Naive thymus-derived CD4-positive, alpha-beta T cell (primary cell): ENCODE measurements around the gene MYH7B. TPM values are rescaled to one million over a fixed set of nuclear protein-coding genes. Genes with fewer than 3 reads are reported as not detected.

Experiments
- ATAC-seq: fragments of 150-1000 bp; cut with Tn5 transposase; 2 replicates; pipeline ENCODE4 v1.10.0; 2021; ENCODE audit warnings: mild to moderate bottlenecking, moderate library complexity
- CTCF ChIA-PET: fragments of 350-600 bp; sonication (Branson Sonifier 250); formaldehyde crosslinking; loops from one replicate; lab custom pipeline; 2021; ENCODE audit warnings: antibody characterized with exemption; lab: Charles Lee
- POLR2A ChIA-PET: fragments of 350-600 bp; sonication (Branson Sonifier 250); formaldehyde crosslinking; loops from one replicate; lab custom pipeline; 2021; ENCODE audit warnings: antibody characterized with exemption, inconsistent platforms; lab: Charles Lee
- DNase-seq, 9 donors: peaks; one replicate each; pipeline versions ENCODE4 v3.0.0 to v3.0.0-alpha.2; 2020 to 2022; ENCODE audit warnings: mixed read lengths in 1 of 9
- H3K27ac ChIP-seq: one replicate; pipeline ENCODE4 v1.7.0; 2013; ENCODE audit warnings: mild to moderate bottlenecking, low read depth, low read length, moderate library complexity
- H3K27me3 ChIP-seq, 2 donors: one replicate each; pipeline ENCODE4 v1.7.0; 2013; ENCODE audit warnings: low read length in 2 of 2, mild to moderate bottlenecking in 2 of 2, moderate library complexity in 2 of 2; ENCODE audit not compliant: control insufficient read depth in 2 of 2, insufficient read depth in 2 of 2
- H3K36me3 ChIP-seq, 3 experiments: 1 replicate in 2 of 3; 2 replicates in 1 of 3; pipeline ENCODE4 v1.7.0; 2013; ENCODE audit warnings: low read length in 3 of 3, mild to moderate bottlenecking in 3 of 3, moderate library complexity in 1 of 3; ENCODE audit not compliant: insufficient read depth in 3 of 3, control insufficient read depth in 2 of 3
- H3K4me1 ChIP-seq, 2 donors: one replicate each; pipeline ENCODE4 v1.7.0; 2013; ENCODE audit warnings: low read length in 2 of 2, mild to moderate bottlenecking in 2 of 2, moderate library complexity in 1 of 2; ENCODE audit not compliant: control insufficient read depth in 2 of 2, insufficient read depth in 2 of 2
- H3K4me3 ChIP-seq: 2 replicates; pipeline ENCODE4 v1.7.0; 2013; ENCODE audit warnings: mild to moderate bottlenecking, low read length
- H3K9me3 ChIP-seq, 3 experiments: 1 replicate in 2 of 3; 2 replicates in 1 of 3; pipeline ENCODE4 v1.7.0; 2013; ENCODE audit warnings: low read length in 3 of 3; ENCODE audit not compliant: control insufficient read depth in 2 of 3
- H3K27ac Mint-ChIP-seq, 9 donors: one replicate each; pipeline ENCODE4 v1.8.0; 2020 to 2022; ENCODE audit warnings: mixed read lengths in 9 of 9, mild to moderate bottlenecking in 8 of 9, moderate library complexity in 5 of 9, inconsistent platforms in 2 of 9
- H3K27me3 Mint-ChIP-seq, 5 donors: one replicate each; pipeline ENCODE4 v1.8.0; 2021 to 2022; ENCODE audit warnings: mixed read lengths in 5 of 5, mild to moderate bottlenecking in 1 of 5
- H3K36me3 Mint-ChIP-seq, 5 donors: one replicate each; pipeline ENCODE4 v1.8.0; 2020 to 2022; ENCODE audit warnings: mixed read lengths in 5 of 5, mild to moderate bottlenecking in 3 of 5, inconsistent platforms in 1 of 5
- H3K4me1 Mint-ChIP-seq, 7 donors: one replicate each; pipeline ENCODE4 v1.8.0; 2020 to 2022; ENCODE audit warnings: mixed read lengths in 7 of 7, mild to moderate bottlenecking in 3 of 7, inconsistent platforms in 1 of 7
- H3K4me3 Mint-ChIP-seq, 10 donors: one replicate each; pipeline ENCODE4 v1.8.0; 2020 to 2022; ENCODE audit warnings: mild to moderate bottlenecking in 10 of 10, mixed read lengths in 10 of 10, moderate library complexity in 6 of 10, inconsistent platforms in 2 of 10
- H3K9me3 Mint-ChIP-seq, 11 donors: one replicate each; pipeline ENCODE4 v1.8.0; 2020 to 2022; ENCODE audit warnings: mixed read lengths in 11 of 11, mild to moderate bottlenecking in 4 of 11, inconsistent platforms in 1 of 11, moderate library complexity in 1 of 11
- intact Hi-C, 2 donors: fragments of 100-400 bp; cut with micrococcal nuclease; formaldehyde crosslinking; loops; one replicate each; pipeline ENCODE4 v1.15.1; 2023
- polyA plus RNA-seq, 2 donors: library from polyadenylated mRNA; unstranded; fragments of 300-500 nt; fragmentation: Illumina TruSeq; gene quantifications; one replicate each; pipeline ENCODE4 v1.2.3, GENCODE V29; 2021
- total RNA-seq, 6 experiments: library from RNA in 5 of 6; stranded (reverse) in 5 of 6; gene quantifications; 1 replicate in 5 of 6; 2 replicates in 1 of 6; pipeline ENCODE4 v1.2.3 and lab custom pipeline; 2021 to 2026

MYH7B gene
- total and polyA plus RNA-seq, 7 experiments from 2014 or later: 0.15 to 1.0 (median 0.48) TPM; not detected in 1

DNA sequence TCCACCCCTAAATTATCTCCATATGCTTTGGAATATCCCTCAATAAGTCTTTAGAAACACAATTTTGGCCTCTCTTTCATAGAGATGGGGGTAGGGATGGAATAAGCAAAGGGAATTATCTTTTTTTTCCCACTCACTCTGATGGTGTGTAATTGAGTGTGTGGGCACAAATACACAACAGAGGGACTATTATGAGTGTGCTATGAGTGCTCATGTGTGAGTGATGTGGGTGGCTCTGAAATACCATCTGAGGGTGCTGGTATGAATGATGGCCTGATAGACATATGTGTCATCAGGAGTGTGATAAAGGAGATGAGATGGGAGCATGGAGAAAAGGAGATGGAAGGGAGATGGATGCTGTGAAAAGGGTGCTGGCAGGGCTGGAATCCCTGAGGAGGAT, 35.6 kb upstream of the MYH7B start:
- H3K4me3 ChIP-seq: no peak overlapping the region
- ChIA-PET CTCF (no interaction called here), POLR2A (interaction anchor here (0.6 kb wide), 1 partner anchor 99 kb away, joined by 3 read pairs; no protein-coding TSS in a partner anchor)
- H3K27ac ChIP-seq: no peak overlapping the region
- DNase-seq: no peak
- no peak for ATAC-seq
- H3K36me3 Mint-ChIP-seq: peaks cover 17 to 30% (median 21%) of the 10 kb centered on the region in 5 donors
- peaks cover 10 to 18% of the 10 kb centered on the region in 2 donors for H3K4me1 ChIP-seq
- peak overlapping the region in 2 of 9 donors; percentile 4 to 52 for H3K27ac Mint-ChIP-seq
- peaks cover 0 to 11% (median 0%) of the 10 kb centered on the region in 11 donors for H3K9me3 Mint-ChIP-seq
- no peaks in the 10 kb centered on the region for H3K27me3 Mint-ChIP-seq
- intact Hi-C loops: no loop called here
- H3K4me1 Mint-ChIP-seq: peaks cover 13 to 53% (median 31%) of the 10 kb centered on the region in 7 donors
- H3K27me3 ChIP-seq: no peaks in the 10 kb centered on the region
- H3K4me3 Mint-ChIP-seq: no peak overlapping the region
- H3K36me3 ChIP-seq: peaks cover 0 to 45% (median 0%) of the 10 kb centered on the region in 3 experiments
- H3K9me3 ChIP-seq: no peaks in the 10 kb centered on the region

DNA sequence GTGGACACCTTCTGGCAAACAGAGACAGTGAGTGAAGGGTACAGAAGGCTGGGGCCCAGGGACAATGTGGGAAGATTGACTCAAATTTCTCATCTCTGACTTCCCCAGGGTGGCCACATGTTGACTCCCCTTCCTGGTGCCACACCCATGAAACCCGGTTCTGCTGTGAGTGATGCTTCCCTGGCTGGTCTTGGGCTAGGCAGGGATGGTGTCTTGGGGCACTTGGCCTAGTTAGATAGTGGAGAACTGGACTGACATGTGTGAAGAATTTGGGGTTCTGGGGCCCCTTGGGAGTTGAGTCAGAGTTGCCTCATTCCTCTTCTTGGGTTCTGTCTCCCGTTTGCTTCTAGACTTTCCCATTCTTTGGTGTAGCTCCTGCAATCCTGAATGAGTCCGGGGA, 34.2 kb upstream of the MYH7B start:
- Histone ChIP-seq H3K27ac (no peak overlapping the region), H3K4me3 (no peak overlapping the region), H3K4me1 (peaks cover 10 to 18% of the 10 kb centered on the region in 2 donors), H3K36me3 (peaks cover 0 to 55% (median 0%) of the 10 kb centered on the region in 3 experiments), H3K27me3 (no peaks in the 10 kb centered on the region), H3K9me3 (no peaks in the 10 kb centered on the region)
- ChIA-PET POLR2A (no interaction called here), CTCF (no interaction called here)
- ATAC-seq: no peak
- intact Hi-C loops: no loop called here
- H3K27ac Mint-ChIP-seq: no peak overlapping the region
- peaks cover 26 to 54% (median 35%) of the 10 kb centered on the region in 7 donors for H3K4me1 Mint-ChIP-seq
- peaks cover 22 to 34% (median 24%) of the 10 kb centered on the region in 5 donors for H3K36me3 Mint-ChIP-seq
- H3K27me3 Mint-ChIP-seq: no peaks in the 10 kb centered on the region
- peaks cover 0 to 11% (median 0%) of the 10 kb centered on the region in 11 donors for H3K9me3 Mint-ChIP-seq
- H3K4me3 Mint-ChIP-seq: no peak overlapping the region
- no peak for DNase-seq

DNA sequence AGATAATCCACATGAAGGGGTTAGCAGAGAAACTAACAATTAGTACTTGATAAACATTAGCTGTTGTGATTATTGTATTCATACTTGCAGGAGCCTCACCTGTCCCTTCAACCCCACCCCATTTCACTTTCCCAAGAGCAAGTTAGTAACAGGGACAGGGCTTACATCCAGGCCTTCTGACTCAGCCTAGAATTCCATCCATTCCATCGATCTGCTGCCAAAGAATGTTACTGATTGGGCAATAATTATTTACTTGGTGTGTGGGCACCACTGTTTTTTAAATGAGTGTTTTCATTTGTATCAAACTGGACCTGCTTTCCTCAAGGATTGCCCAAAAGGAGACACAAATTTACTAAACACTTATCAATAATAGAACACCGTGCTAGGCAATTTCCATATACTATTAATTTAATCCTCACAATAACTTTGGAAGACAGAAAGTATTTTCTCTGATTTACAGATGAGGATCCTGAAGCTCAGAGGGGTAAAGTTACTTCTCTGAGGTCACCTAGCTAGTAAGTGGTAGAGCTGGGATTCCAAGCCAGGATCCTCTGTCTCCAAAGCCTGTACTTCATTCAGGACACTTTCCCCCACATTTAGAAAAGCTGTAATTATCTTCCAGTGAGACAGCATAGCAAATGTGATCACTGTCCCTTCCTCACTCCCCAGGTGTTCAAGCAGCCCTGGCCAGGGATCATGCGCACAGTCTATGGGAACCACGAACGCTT, 32.9 kb upstream of the MYH7B start:
- Histone ChIP-seq H3K27me3 (no peaks in the 10 kb centered on the region), H3K4me1 (peaks cover 6 to 12% of the 10 kb centered on the region in 2 donors), H3K9me3 (no peaks in the 10 kb centered on the region), H3K27ac (no peak overlapping the region), H3K36me3 (peaks cover 0 to 64% (median 0%) of the 10 kb centered on the region in 3 experiments), H3K4me3 (no peak overlapping the region)
- no peak overlapping the region for H3K27ac Mint-ChIP-seq
- no peaks in the 10 kb centered on the region for H3K27me3 Mint-ChIP-seq
- intact Hi-C loops: no loop called here
- no peak overlapping the region for H3K4me3 Mint-ChIP-seq
- H3K4me1 Mint-ChIP-seq: peaks cover 16 to 50% (median 26%) of the 10 kb centered on the region in 7 donors
- no peak for ATAC-seq
- H3K9me3 Mint-ChIP-seq: peaks cover 0 to 7% (median 0%) of the 10 kb centered on the region in 11 donors
- CTCF ChIA-PET: no interaction called here
- DNase-seq: no peak
- peaks cover 21 to 38% (median 24%) of the 10 kb centered on the region in 5 donors for H3K36me3 Mint-ChIP-seq
- POLR2A ChIA-PET: no interaction called here

DNA sequence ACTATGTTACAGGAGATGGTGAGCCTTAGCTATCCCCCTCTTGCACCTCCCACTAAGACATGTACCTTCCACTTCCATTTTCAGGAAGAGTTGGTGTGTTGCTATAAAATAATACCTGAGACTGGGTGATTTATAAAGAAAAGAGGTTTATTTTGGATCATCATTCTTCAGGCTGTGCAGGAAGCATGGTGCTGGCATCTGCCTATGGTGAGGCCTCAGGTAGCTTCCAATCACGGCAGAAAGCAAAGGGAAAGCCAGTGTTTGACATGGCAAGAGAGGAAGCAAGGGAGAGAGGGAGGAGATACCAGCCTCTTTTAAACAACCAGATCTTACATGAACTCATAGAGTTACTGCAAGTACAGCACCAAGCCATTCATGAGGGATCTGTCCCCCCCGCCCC, 32.3 kb upstream of the MYH7B start:
- no peaks in the 10 kb centered on the region for H3K9me3 ChIP-seq
- no peaks in the 10 kb centered on the region for H3K27me3 ChIP-seq
- H3K4me1 ChIP-seq: peaks cover under 1 to 6% of the 10 kb centered on the region in 2 donors
- Mint-ChIP-seq H3K36me3 (peaks cover 15 to 32% (median 19%) of the 10 kb centered on the region in 5 donors), H3K4me1 (peaks cover 11 to 44% (median 20%) of the 10 kb centered on the region in 7 donors), H3K4me3 (no peak overlapping the region), H3K9me3 (peaks cover 0 to 5% (median 0%) of the 10 kb centered on the region in 11 donors), H3K27me3 (no peaks in the 10 kb centered on the region), H3K27ac (no peak overlapping the region)
- CTCF ChIA-PET: no interaction called here
- H3K27ac ChIP-seq: no peak overlapping the region
- peaks cover 0 to 70% (median 0%) of the 10 kb centered on the region in 3 experiments for H3K36me3 ChIP-seq
- intact Hi-C loops: no loop called here
- H3K4me3 ChIP-seq: no peak overlapping the region
- no peak for ATAC-seq
- no peak for DNase-seq
- POLR2A ChIA-PET: no interaction called here

DNA sequence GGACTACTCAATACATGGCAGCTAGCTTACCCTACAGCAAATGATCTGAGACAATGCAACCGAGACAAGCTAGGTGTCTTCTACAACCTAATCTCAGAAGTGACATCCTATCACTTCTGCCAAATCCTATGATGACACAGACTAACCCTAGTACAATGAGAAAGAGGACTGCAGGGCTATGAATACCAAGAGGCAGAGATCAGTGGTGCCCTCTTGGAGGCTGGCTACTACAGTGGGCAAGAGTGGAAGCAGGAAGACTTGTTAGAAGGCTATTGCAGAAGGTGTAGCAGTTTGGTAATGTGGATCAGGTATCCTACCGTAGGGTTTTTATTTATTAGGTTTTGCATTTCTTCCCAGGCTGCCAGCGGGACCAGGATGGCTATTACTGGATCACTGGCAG, 30.3 kb upstream of the MYH7B start:
- no peaks in the 10 kb centered on the region for H3K9me3 Mint-ChIP-seq
- H3K27ac Mint-ChIP-seq: peak overlapping the region in 6 of 9 donors; percentile 5 to 78 (median 48)
- H3K4me3 ChIP-seq: no peak overlapping the region
- CTCF ChIA-PET: no interaction called here
- intact Hi-C loops: no loop called here
- H3K27ac ChIP-seq: no peak overlapping the region
- no peaks in the 10 kb centered on the region for H3K27me3 ChIP-seq
- ATAC-seq: no peak
- POLR2A ChIA-PET: no interaction called here
- H3K4me1 Mint-ChIP-seq: peaks cover 6 to 30% (median 15%) of the 10 kb centered on the region in 7 donors
- H3K36me3 ChIP-seq: peaks cover 0 to 84% (median 0%) of the 10 kb centered on the region in 3 experiments
- no peaks in the 10 kb centered on the region for H3K4me1 ChIP-seq
- H3K9me3 ChIP-seq: no peaks in the 10 kb centered on the region
- no peak for DNase-seq
- H3K36me3 Mint-ChIP-seq: peaks cover 12 to 36% (median 19%) of the 10 kb centered on the region in 5 donors
- no peaks in the 10 kb centered on the region for H3K27me3 Mint-ChIP-seq
- no peak overlapping the region for H3K4me3 Mint-ChIP-seq

DNA sequence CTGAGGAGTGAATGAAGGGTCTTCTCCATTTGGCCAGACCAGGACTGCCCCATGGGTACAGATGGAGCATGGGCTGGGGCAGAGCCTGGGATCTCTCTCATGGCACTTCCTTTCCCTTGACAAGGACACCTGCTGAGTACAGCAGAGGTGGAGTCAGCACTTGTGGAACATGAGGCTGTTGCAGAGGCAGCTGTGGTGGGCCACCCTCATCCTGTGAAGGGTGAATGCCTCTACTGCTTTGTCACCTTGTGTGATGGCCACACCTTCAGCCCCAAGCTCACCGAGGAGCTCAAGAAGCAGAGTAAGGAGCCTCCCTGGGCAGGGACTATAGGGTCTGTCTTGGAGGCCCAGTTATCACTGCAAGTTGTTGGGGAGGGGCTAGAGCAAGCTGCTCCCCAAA, 29.7 kb upstream of the MYH7B start:
- POLR2A ChIA-PET: no interaction called here
- Histone ChIP-seq H3K9me3 (no peaks in the 10 kb centered on the region), H3K4me1 (no peaks in the 10 kb centered on the region), H3K27ac (no peak overlapping the region), H3K27me3 (no peaks in the 10 kb centered on the region), H3K4me3 (no peak overlapping the region), H3K36me3 (peaks cover 0 to 84% (median 0%) of the 10 kb centered on the region in 3 experiments)
- H3K36me3 Mint-ChIP-seq: peaks cover 15 to 38% (median 25%) of the 10 kb centered on the region in 5 donors
- no peak for ATAC-seq
- intact Hi-C loops: no loop called here
- H3K9me3 Mint-ChIP-seq: no peaks in the 10 kb centered on the region
- H3K4me1 Mint-ChIP-seq: peaks cover 6 to 26% (median 15%) of the 10 kb centered on the region in 7 donors
- H3K4me3 Mint-ChIP-seq: no peak overlapping the region
- DNase-seq: no peak
- H3K27ac Mint-ChIP-seq: peak overlapping the region in 5 of 9 donors; percentile 39 to 78 (median 50)
- no peaks in the 10 kb centered on the region for H3K27me3 Mint-ChIP-seq
- CTCF ChIA-PET: no interaction called here
